ENCODE measurements around the gene FICD. TPM values are rescaled to one million over a fixed set of nuclear protein-coding genes. Genes with fewer than 3 reads are reported as not detected.
"Not testable (repeated sequence)": the region's sequence is repeated elsewhere in the genome, so short reads cannot be mapped to it uniquely, and the experiment has no call there.

The FICD gene
- total RNA-seq, 4 donors from 2014 or later: 4.1 to 11.6 (median 8.6) TPM

DNA sequence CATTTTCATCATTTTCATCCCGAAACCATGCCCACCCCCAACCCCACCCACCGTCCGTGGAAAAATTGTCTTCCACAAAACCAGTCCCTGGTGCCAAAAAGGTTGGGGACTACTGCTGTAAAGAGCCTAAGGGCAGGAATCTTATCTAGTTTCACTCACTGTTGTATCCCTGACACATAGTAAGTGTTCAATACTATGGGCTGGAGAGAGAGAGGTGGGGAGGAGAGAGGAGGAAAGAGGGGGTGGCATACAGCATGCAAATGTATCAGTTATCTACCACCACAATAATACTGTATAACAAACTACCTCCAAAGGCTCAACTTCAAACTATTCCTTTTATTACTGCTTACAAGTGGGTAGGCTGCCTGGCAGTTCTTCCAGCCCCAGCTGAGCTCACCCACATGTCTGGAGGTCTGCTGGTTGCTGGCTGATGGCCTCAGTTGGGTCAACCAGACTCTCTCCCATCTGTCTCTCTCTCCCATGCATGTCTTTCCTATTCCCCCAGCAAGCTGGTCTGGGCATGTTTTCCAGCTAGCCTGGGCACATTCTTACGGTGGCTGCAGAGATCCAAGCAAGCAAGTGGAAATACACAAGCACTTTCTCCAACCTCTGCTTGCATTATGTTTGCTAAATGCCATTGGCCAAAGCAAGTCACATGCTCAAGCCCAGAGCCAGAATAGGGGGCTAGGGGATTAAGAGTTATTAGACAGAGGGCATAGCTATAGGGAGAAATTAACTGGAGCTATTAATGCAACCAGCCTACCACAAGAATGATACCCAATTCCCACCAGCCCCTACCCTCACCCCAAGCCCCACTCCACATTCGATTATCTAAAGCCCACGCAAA is 31.6 kb upstream of the FICD start:
- no peak for TF ChIP-seq CTCF (IDR thresholded peaks at IDR 0.05)
- no peak for TF ChIP-seq POLR2A (IDR thresholded peaks at IDR 0.05)
- H3K36me3 ChIP-seq: no peaks in the 10 kb centered on the region
- no peaks in the 10 kb centered on the region for H3K27me3 ChIP-seq
- no peak overlapping the region for H3K4me3 ChIP-seq
- no peaks in the 10 kb centered on the region for H3K9me3 ChIP-seq
- no peak overlapping the region for H3K27ac ChIP-seq
- no peak for DNase-seq
- no peaks in the 10 kb centered on the region for H3K4me1 ChIP-seq

DNA sequence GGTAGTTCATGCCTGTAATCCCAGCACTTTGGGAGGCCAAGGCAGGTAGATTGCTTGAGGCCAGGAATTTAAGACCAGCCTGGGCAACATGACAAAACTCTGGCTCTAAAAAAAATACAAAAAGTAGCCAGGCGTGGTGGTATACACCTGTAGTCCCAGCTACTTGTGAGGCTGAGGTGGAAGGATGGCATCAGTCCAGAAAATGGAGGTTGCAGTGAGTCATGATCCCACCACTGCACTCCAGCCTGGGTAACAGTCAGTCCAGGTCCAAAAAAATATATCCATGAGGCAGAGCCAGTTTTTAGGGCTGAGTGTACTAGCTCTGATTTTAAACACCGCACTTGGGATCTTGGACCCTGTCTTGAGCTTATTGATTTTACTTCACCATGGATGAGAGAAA is 30.6 kb upstream of the FICD start:
- H3K4me3 ChIP-seq: no peak overlapping the region
- no peaks in the 10 kb centered on the region for H3K9me3 ChIP-seq
- H3K4me1 ChIP-seq: no peaks in the 10 kb centered on the region
- DNase-seq: no peak
- H3K27ac ChIP-seq: no peak overlapping the region
- TF ChIP-seq POLR2A (IDR thresholded peaks at IDR 0.05) (no peak), CTCF (IDR thresholded peaks at IDR 0.05) (no peak)
- H3K36me3 ChIP-seq: no peaks in the 10 kb centered on the region
- no peaks in the 10 kb centered on the region for H3K27me3 ChIP-seq

- DNase-seq: no peak
- no peak for TF ChIP-seq CTCF (IDR thresholded peaks at IDR 0.05)
- no peak for TF ChIP-seq POLR2A (IDR thresholded peaks at IDR 0.05)
- no peaks in the 10 kb centered on the region for H3K4me1 ChIP-seq
- no peaks in the 10 kb centered on the region for H3K9me3 ChIP-seq
- no peaks in the 10 kb centered on the region for H3K36me3 ChIP-seq
- H3K4me3 ChIP-seq: no peak overlapping the region
- H3K27ac ChIP-seq: no peak overlapping the region
- H3K27me3 ChIP-seq: no peaks in the 10 kb centered on the region
Measured at GRCh38 chr12:108484845-108485244, 30.2 kb upstream of the FICD start.

DNA sequence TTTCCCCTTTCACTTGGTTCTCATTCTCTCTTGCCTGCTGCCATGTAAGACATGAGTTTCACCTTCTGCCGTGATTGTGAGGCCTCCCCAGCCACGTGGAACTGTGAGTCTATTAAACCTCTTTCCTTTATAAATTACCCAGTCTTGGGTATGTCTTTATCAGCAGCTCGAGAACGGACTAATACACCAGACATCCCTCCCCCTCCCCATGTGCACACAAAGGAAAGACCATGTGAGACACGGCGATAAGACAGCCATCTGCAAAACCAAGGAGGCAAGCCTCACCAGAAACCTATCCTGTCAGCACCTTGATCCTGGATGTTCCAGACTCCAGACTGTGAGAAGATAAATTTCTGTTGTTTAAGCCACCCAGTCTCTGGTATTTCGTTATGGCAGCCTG is 29.7 kb upstream of the FICD start:
- H3K4me1 ChIP-seq, H3K9me3 ChIP-seq, H3K4me3 ChIP-seq, H3K27me3 ChIP-seq, DNase-seq, H3K27ac ChIP-seq, H3K36me3 ChIP-seq: not testable (repeated sequence)

- H3K27ac ChIP-seq, H3K4me1 ChIP-seq, H3K9me3 ChIP-seq, H3K4me3 ChIP-seq, H3K27me3 ChIP-seq, DNase-seq, H3K36me3 ChIP-seq: not testable (repeated sequence)
Measured at GRCh38 chr12:108487029-108487428, 28.0 kb upstream of the FICD start.

- no peak for TF ChIP-seq CTCF (IDR thresholded peaks at IDR 0.05)
- TF ChIP-seq POLR2A (IDR thresholded peaks at IDR 0.05): no peak
- Histone ChIP-seq H3K27me3 (no peaks in the 10 kb centered on the region), H3K36me3 (no peaks in the 10 kb centered on the region), H3K4me3 (no peak overlapping the region), H3K4me1 (no peaks in the 10 kb centered on the region), H3K27ac (no peak overlapping the region), H3K9me3 (no peaks in the 10 kb centered on the region)
- DNase-seq: no peak
Measured at GRCh38 chr12:108491256-108491655, 23.8 kb upstream of the FICD start.

GRCh38 chr12:108495054-108495453 is 20.0 kb upstream of the FICD start:
- Histone ChIP-seq H3K27me3 (no peaks in the 10 kb centered on the region), H3K4me1 (no peaks in the 10 kb centered on the region), H3K9me3 (no peaks in the 10 kb centered on the region), H3K36me3 (no peaks in the 10 kb centered on the region), H3K4me3 (no peak overlapping the region), H3K27ac (no peak overlapping the region)
- no peak for DNase-seq
- TF ChIP-seq CTCF (IDR thresholded peaks at IDR 0.05) (peak in 4 of 6 experiments; percentile 17 to 31 (median 19)), POLR2A (IDR thresholded peaks at IDR 0.05) (no peak)
